HEK293 (cell line): ENCODE measurements around the gene SLC35F3.

Experiments
- CTCF ChIA-PET: fragments of 350-600 bp; formaldehyde crosslinking; extraction: SDS; loops from one replicate; lab custom pipeline; 2021; ENCODE audit warnings: antibody characterized with exemption; lab: Yijun Ruan, JAX
- POLR2A ChIA-PET: fragments of 300-600 bp; formaldehyde crosslinking; extraction: SDS; loops from one replicate; lab custom pipeline; 2020; ENCODE audit warnings: antibody characterized with exemption, inconsistent platforms; lab: Yijun Ruan, JAX
- H3K27ac ChIP-seq: fragments of 200-500 bp; sonication (Bioruptor generic); 2 replicates; pipeline ENCODE4 v1.5.1; 2014; ENCODE audit warnings: low read depth, low read length, control low read depth, inconsistent platforms; ENCODE audit errors: extremely low read depth
- H3K36me3 ChIP-seq, 2 experiments: fragments of 200-500 bp in 1 of 2; sonication (Bioruptor generic) in 1 of 2; 1 replicate in 1 of 2; 2 replicates in 1 of 2; pipeline ENCODE4 v1.5.1; 2014 to 2017; ENCODE audit warnings: inconsistent platforms in 2 of 2, low read length in 2 of 2; ENCODE audit not compliant: control insufficient read depth in 2 of 2, insufficient read depth in 1 of 2
- H3K4me1 ChIP-seq: fragments of 200-500 bp; sonication (Bioruptor generic); 2 replicates; pipeline ENCODE4 v1.5.1; 2014; ENCODE audit warnings: mild to moderate bottlenecking, low read length, inconsistent platforms; ENCODE audit not compliant: control insufficient read depth, insufficient read depth
- H3K4me3 ChIP-seq: 2 replicates; pipeline ENCODE4 v1.5.1; 2011; ENCODE audit warnings: low read depth, mild to moderate bottlenecking, control low read depth, low read length, moderate library complexity
- H3K9me3 ChIP-seq: fragments of 200-500 bp; sonication (Bioruptor generic); 2 replicates; pipeline ENCODE4 v1.5.1; 2014; ENCODE audit warnings: low read depth, low read length, inconsistent platforms; ENCODE audit not compliant: control insufficient read depth, insufficient read depth
- MEIS1 ChIP-seq: sonication (generic); formaldehyde crosslinking; IDR thresholded peaks from 2 replicates; pipeline ENCODE4 v1.8.1; 2022; ENCODE audit warnings: missing genetic modification reagents, mild to moderate bottlenecking, borderline replicate concordance
- PRDM2 ChIP-seq: fragments of 450-650 bp; formaldehyde crosslinking; IDR thresholded peaks from 2 replicates; pipeline ENCODE4 v1.5.1; 2016; ENCODE audit warnings: missing biosample characterization, missing genetic modification characterization, borderline replicate concordance
- SETDB1 ChIP-seq: IDR thresholded peaks from one replicate; pipeline ENCODE4 v1.6.1; 2017; ENCODE audit warnings: mild to moderate bottlenecking, low read length, moderate library complexity, mixed read lengths; ENCODE audit not compliant: insufficient read length
- ZBTB21 ChIP-seq: fragments of 450-650 bp; formaldehyde crosslinking; IDR thresholded peaks from 2 replicates; pipeline ENCODE4 v1.5.1; 2017; ENCODE audit warnings: missing biosample characterization, missing genetic modification characterization
- ZBTB44 ChIP-seq: fragments of 450-650 bp; IDR thresholded peaks from 2 replicates; pipeline ENCODE4 v1.5.1; 2018; ENCODE audit warnings: missing biosample characterization, mild to moderate bottlenecking, missing genetic modification characterization
- ZEB2 ChIP-seq: fragments of 450-650 bp; formaldehyde crosslinking; IDR thresholded peaks from 2 replicates; pipeline ENCODE4 v1.5.1; 2016; ENCODE audit warnings: missing biosample characterization, missing genetic modification characterization
- ZFP69B ChIP-seq: fragments of 450-650 bp; formaldehyde crosslinking; IDR thresholded peaks from 2 replicates; pipeline ENCODE4 v1.5.1; 2016; ENCODE audit warnings: missing biosample characterization, missing genetic modification characterization
- ZNF10 ChIP-seq: fragments of 450-650 bp; formaldehyde crosslinking; IDR thresholded peaks from 2 replicates; pipeline ENCODE4 v1.5.1; 2017; ENCODE audit warnings: missing biosample characterization, missing genetic modification characterization
- ZNF26 ChIP-seq: fragments of 450-650 bp; formaldehyde crosslinking; IDR thresholded peaks from 2 replicates; pipeline ENCODE4 v1.5.1; 2016; ENCODE audit warnings: missing biosample characterization, missing genetic modification characterization
- ZNF354C ChIP-seq: fragments of 450-650 bp; formaldehyde crosslinking; IDR thresholded peaks from 2 replicates; pipeline ENCODE4 v1.5.1; 2016; ENCODE audit warnings: missing biosample characterization, missing genetic modification characterization, low read depth, borderline replicate concordance
- ZNF391 ChIP-seq: fragments of 450-650 bp; formaldehyde crosslinking; IDR thresholded peaks from 2 replicates; pipeline ENCODE4 v1.5.1; 2016; ENCODE audit warnings: low read depth, missing biosample characterization, missing genetic modification characterization, borderline replicate concordance
- ZNF488 ChIP-seq: fragments of 450-650 bp; formaldehyde crosslinking; IDR thresholded peaks from 2 replicates; pipeline ENCODE4 v1.5.1; 2016; ENCODE audit warnings: missing biosample characterization, missing genetic modification characterization
- ZNF513 ChIP-seq: fragments of 450-650 bp; IDR thresholded peaks from 2 replicates; pipeline ENCODE4 v1.5.1; 2018; ENCODE audit warnings: missing biosample characterization, missing genetic modification characterization
- ZNF571 ChIP-seq: fragments of 450-650 bp; formaldehyde crosslinking; IDR thresholded peaks from 2 replicates; pipeline ENCODE4 v1.5.0; 2017; ENCODE audit warnings: missing biosample characterization, missing genetic modification characterization
- ZNF670 ChIP-seq: fragments of 450-650 bp; formaldehyde crosslinking; IDR thresholded peaks from 2 replicates; pipeline ENCODE4 v1.5.1; 2016; ENCODE audit warnings: missing biosample characterization, missing genetic modification characterization, low read depth
- ZNF704 ChIP-seq: fragments of 450-650 bp; formaldehyde crosslinking; IDR thresholded peaks from 2 replicates; pipeline ENCODE4 v1.5.1; 2016; ENCODE audit warnings: missing biosample characterization, missing genetic modification characterization
- ZNF785 ChIP-seq: fragments of 450-650 bp; formaldehyde crosslinking; IDR thresholded peaks from 2 replicates; pipeline ENCODE4 v1.5.1; 2016; ENCODE audit warnings: missing biosample characterization, missing genetic modification characterization
- ZNF792 ChIP-seq: fragments of 450-650 bp; formaldehyde crosslinking; IDR thresholded peaks from 2 replicates; pipeline ENCODE4 v1.5.1; 2016; ENCODE audit warnings: missing biosample characterization, missing genetic modification characterization
- ZSCAN30 ChIP-seq: fragments of 450-650 bp; IDR thresholded peaks from 2 replicates; pipeline ENCODE4 v1.5.1; 2018; ENCODE audit warnings: missing biosample characterization, mild to moderate bottlenecking, missing genetic modification characterization, moderate library complexity

SLC35F3 gene

GRCh38 chr1:233988963-233989696 is 84.7 kb downstream of the SLC35F3 start:
- Histone ChIP-seq H3K27ac (no peak overlapping the region), H3K36me3 (no peaks in the 10 kb centered on the region), H3K4me1 (no peaks in the 10 kb centered on the region)
- POLR2A ChIA-PET, result no interaction called here
- no peak for TF ChIP-seq ZNF670 (tag by site-specific recombination)
- TF ChIP-seq, all 188 proteins: peak for 0
- Histone ChIP-seq H3K4me3 (no peak overlapping the region), H3K9me3 (no peaks in the 10 kb centered on the region)
- CTCF ChIA-PET, result interaction anchor here (1.4 kb wide), 1 partner anchor 321 kb away, joined by 4 read pairs; no protein-coding TSS in a partner anchor

- no peaks in the 10 kb centered on the region for H3K36me3 ChIP-seq
- CTCF ChIA-PET, result interaction anchor here (0.5 kb wide), 1 partner anchor 252 kb away, joined by 3 read pairs; no protein-coding TSS in a partner anchor
- POLR2A ChIA-PET, result no interaction called here
Measured at GRCh38 chr1:233990486-233990885, 86.0 kb downstream of the SLC35F3 start.

More at GRCh38 chr1:233990486-233990885, 86.0 kb downstream of the SLC35F3 start:
- H3K4me3 ChIP-seq, result no peak overlapping the region
- H3K27ac ChIP-seq, result no peak overlapping the region
- no peaks in the 10 kb centered on the region for H3K9me3 ChIP-seq
- no peaks in the 10 kb centered on the region for H3K4me1 ChIP-seq
- TF ChIP-seq ZNF704 (no peak), SETDB1 (no peak), ZBTB44 (tag by site-specific recombination) (no peak), ZNF513 (no peak), PRDM2 (tag by site-specific recombination) (no peak), MEIS1 (no peak), ZNF792 (no peak), ZNF571 (no peak), ZEB2 (tag by site-specific recombination) (no peak), ZNF354C (tag by site-specific recombination) (no peak), ZNF10 (tag by site-specific recombination) (no peak), ZNF391 (tag by site-specific recombination) (no peak), ZNF488 (tag by site-specific recombination) (no peak), ZNF785 (no peak), ZFP69B (no peak), ZSCAN30 (tag by site-specific recombination) (no peak), ZBTB21 (tag by site-specific recombination) (no peak), ZNF26 (tag by site-specific recombination) (no peak)
